OCI-LY3 (cell line): ENCODE measurements around the gene SNAP25.
A peak's percentile ranks its signal among the peaks of the same experiment; 100 is the strongest.

Experiments
- H2AFZ ChIP-seq: fragments of 200-600, 300-600 bp; shearing (Covaris generic); 2 replicates; pipeline ENCODE4 v1.6.0; 2014; ENCODE audit warnings: antibody characterized with exemption, low read depth, low read length
- H3K27ac ChIP-seq: fragments of 200-600, 300-600 bp; sonication (generic); 2 replicates; pipeline ENCODE4 v1.5.1; 2014; ENCODE audit warnings: mild to moderate bottlenecking, low read length, moderate library complexity, mixed read lengths
- H3K27me3 ChIP-seq: fragments of 200-600, 300-600 bp; sonication (generic); 2 replicates; pipeline ENCODE4 v1.6.1; 2014; ENCODE audit warnings: low read depth, low read length, mixed read lengths
- H3K36me3 ChIP-seq: fragments of 200-600, 300-600 bp; sonication (generic); replicated peaks from 2 replicates; pipeline ENCODE3; 2014; ENCODE audit warnings: low read depth, low read length, mixed read lengths
- H3K4me1 ChIP-seq: fragments of 300-600, 200-600 bp; sonication (generic); 2 replicates; pipeline ENCODE4 v1.6.1; 2014; ENCODE audit warnings: low read length, mixed read lengths
- H3K4me2 ChIP-seq: fragments of 200-600, 300-600 bp; sonication (generic); 2 replicates; pipeline ENCODE4 v1.6.1; 2014; ENCODE audit warnings: low read length, mixed read lengths
- H3K4me3 ChIP-seq: fragments of 300-600, 200-600 bp; sonication (generic); 2 replicates; pipeline ENCODE4 v1.5.1; 2014; ENCODE audit warnings: antibody characterized with exemption, mild to moderate bottlenecking, low read length, moderate library complexity
- H3K79me2 ChIP-seq: fragments of 300-600, 200-600 bp; shearing (Covaris generic); 2 replicates; pipeline ENCODE4 v1.6.1; 2014; ENCODE audit warnings: mild to moderate bottlenecking, low read length, mixed read lengths
- H3K9ac ChIP-seq: fragments of 300-600, 200-600 bp; shearing (Covaris generic); 2 replicates; pipeline ENCODE4 v1.6.0; 2014; ENCODE audit warnings: mild to moderate bottlenecking, low read length, moderate library complexity
- H3K9me3 ChIP-seq: fragments of 200-600, 300-600 bp; shearing (Covaris generic); 2 replicates; pipeline ENCODE4 v1.6.1; 2014; ENCODE audit warnings: low read length, mixed read lengths; ENCODE audit not compliant: insufficient read depth
- H4K20me1 ChIP-seq: fragments of 200-600, 300-600 bp; sonication (generic); 2 replicates; pipeline ENCODE4 v1.6.1; 2016; ENCODE audit warnings: low read length, mixed read lengths; ENCODE audit not compliant: insufficient read depth
- CTCF ChIP-seq: fragments of 200-600, 300-600 bp; sonication (generic); IDR thresholded peaks from 2 replicates; pipeline ENCODE4 v1.5.1; 2014; ENCODE audit warnings: antibody characterized with exemption, low read length, low read depth
- EZH2phosphoT487 ChIP-seq: fragments of 200-600 bp; shearing (Covaris generic); IDR thresholded peaks from 2 replicates; pipeline ENCODE4 v1.6.1; 2018; ENCODE audit warnings: antibody characterized with exemption, mixed run types, low read depth

The SNAP25 gene

GRCh38 chr20:10288421-10288820, 69.8 kb downstream of the SNAP25 start:
- Histone ChIP-seq H2AFZ (no peak overlapping the region), H3K9me3 (no peaks in the 10 kb centered on the region; the same call in 1 of the 2 replicates), H3K4me2 (no peak overlapping the region), H3K27me3 (peaks cover 46% of the 10 kb centered on the region), H3K27ac (no peak overlapping the region), H3K36me3 (no peaks in the 10 kb centered on the region), H3K4me1 (no peaks in the 10 kb centered on the region), H3K4me3 (no peak overlapping the region), H3K79me2 (no peaks in the 10 kb centered on the region), H4K20me1 (no peaks in the 10 kb centered on the region), H3K9ac (no peak overlapping the region)
- TF ChIP-seq CTCF (no peak), EZH2phosphoT487 (no peak)

DNA sequence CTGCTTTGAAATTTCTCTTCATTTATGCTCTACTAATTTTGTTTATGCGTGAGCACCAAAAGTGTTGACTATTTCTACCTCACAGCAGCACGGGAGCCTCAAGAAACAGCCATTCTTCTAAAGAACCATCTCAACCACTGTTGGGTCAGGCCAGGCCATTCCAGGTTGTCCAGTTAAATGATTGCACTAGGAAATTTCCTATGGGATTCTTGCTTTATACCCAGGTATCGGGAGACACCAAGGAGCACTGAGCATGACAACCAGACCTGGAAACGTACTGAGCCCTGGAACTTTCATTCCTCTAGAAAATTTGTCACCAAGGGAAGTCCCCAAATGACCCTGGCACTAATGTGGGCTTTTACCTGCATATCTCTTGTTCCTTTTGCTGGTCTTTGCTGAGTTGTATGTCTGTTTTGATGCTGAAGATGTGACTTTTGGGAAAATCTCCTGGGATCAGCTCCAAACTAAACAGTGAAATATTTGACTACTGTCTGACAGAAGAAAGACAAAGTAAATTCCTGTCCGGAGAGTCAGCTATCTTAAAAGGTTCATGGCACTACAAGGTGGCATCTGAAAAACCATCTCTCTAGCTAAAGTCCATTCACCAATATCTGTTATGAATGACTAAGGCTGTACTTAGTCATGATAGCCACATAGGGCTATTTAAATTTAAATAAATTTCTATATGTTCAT, 70.5 kb downstream of the SNAP25 start:
- H2AFZ ChIP-seq, result no peak overlapping the region
- H3K9ac ChIP-seq, result no peak overlapping the region
- H3K4me1 ChIP-seq, result peaks cover 4% of the 10 kb centered on the region
- no peaks in the 10 kb centered on the region for H3K79me2 ChIP-seq
- no peak overlapping the region for H3K4me3 ChIP-seq
- peaks cover 50% of the 10 kb centered on the region for H3K27me3 ChIP-seq
- no peaks in the 10 kb centered on the region; the same call in 1 of the 2 replicates for H3K9me3 ChIP-seq
- H3K27ac ChIP-seq, result no peak overlapping the region
- no peaks in the 10 kb centered on the region for H4K20me1 ChIP-seq
- no peak overlapping the region for H3K4me2 ChIP-seq
- H3K36me3 ChIP-seq, result no peaks in the 10 kb centered on the region
- TF ChIP-seq EZH2phosphoT487, result no peak
- no peak for TF ChIP-seq CTCF

DNA sequence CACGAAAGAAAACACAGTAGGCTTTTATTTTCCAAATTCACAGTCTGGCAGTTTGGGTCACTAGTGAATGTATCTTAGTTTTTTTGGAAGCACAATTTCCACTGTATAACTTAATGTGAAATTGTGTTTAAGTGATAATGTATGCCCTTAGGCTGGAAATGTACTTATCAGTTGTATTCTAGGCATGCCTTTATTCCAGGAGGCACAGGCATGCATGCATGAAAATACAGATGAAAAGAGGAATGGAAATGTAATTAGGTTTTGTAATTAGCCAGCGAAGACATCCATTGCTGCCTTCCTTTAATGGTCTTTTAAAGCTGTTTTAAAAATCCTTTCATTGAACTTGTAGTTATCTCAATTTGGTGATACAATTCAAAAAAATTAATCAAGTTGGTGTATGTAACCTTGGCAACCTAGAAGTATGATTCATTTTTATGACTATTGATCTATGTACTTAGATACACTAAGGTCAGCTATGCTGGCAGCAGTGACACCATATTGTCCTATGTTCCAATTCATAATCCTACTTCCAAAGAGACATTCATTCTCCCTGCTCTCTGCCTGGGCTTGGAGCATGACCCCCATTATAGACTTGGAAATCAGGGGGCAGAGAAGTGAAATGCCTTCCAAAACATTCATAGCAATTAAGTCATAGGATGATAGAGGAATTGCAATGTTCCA, 73.1 kb downstream of the SNAP25 start:
- Histone ChIP-seq H3K27me3 (peaks cover 65% of the 10 kb centered on the region), H3K4me3 (no peak overlapping the region), H3K9ac (no peak overlapping the region), H3K9me3 (no peaks in the 10 kb centered on the region; the same call in 1 of the 2 replicates), H3K79me2 (no peaks in the 10 kb centered on the region), H3K36me3 (no peaks in the 10 kb centered on the region), H3K4me2 (no peak overlapping the region), H4K20me1 (no peaks in the 10 kb centered on the region), H2AFZ (no peak overlapping the region), H3K4me1 (peaks cover 13% of the 10 kb centered on the region), H3K27ac (no peak overlapping the region)
- TF ChIP-seq CTCF, result no peak
- TF ChIP-seq EZH2phosphoT487, result no peak

DNA sequence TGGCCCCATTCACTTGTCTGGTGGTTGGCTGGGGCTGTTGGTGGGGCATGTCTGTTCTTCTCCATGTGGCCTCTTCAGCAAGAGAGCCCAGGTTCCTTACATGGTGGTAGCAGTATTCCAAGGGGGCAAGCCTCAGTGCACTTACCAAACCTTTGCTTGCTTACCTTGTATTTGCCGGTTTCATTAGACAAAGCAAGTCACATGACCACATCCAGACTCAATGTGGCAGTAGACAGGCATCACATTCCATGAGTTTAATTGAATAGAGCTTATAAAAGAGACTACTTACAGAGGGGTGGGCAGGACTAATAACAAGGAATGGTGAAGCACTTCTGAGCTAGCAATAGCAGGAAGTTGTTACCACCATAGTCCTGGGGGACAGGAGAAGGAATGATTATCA, 78.6 kb downstream of the SNAP25 start:
- TF ChIP-seq EZH2phosphoT487 (no peak), CTCF (no peak)
- H3K4me3 ChIP-seq, result peak overlapping the region; percentile 40
- no peak overlapping the region for H3K9ac ChIP-seq
- H3K27me3 ChIP-seq, result peaks cover 71% of the 10 kb centered on the region
- no peaks in the 10 kb centered on the region for H3K79me2 ChIP-seq
- H3K27ac ChIP-seq, result no peak overlapping the region
- no peaks in the 10 kb centered on the region for H3K36me3 ChIP-seq
- no peak overlapping the region for H2AFZ ChIP-seq
- peaks cover 33% of the 10 kb centered on the region for H3K4me1 ChIP-seq
- H3K4me2 ChIP-seq, result peak overlapping the region; percentile 69
- no peaks in the 10 kb centered on the region; the same call in 1 of the 2 replicates for H3K9me3 ChIP-seq
- no peaks in the 10 kb centered on the region for H4K20me1 ChIP-seq
